ENCODE data around the gene TRIO.

- no peak for TF ChIP-seq CTCF (IDR thresholded peaks at IDR 0.05; ENCODE audit: low read depth, low read length, poor library complexity, severe bottlenecking)
- no peak for TF ChIP-seq EZH2phosphoT487 (IDR thresholded peaks at IDR 0.05; ENCODE audit: borderline replicate concordance, low read length)
These were observed 259.3 kb downstream of the TRIO start for GRCh38 chr5:14402424-14402823.
